GM23338 (cell line): ENCODE results near the gene ITGA2.

Source experiments
- CTCF ChIP-seq, 2 experiments: fragments of 200-600 bp in 1 of 2; sonication (generic) in 1 of 2; conservative IDR thresholded peaks; 2 replicates each; pipeline versions ENCODE4 v1.5.1 to v1.6.1; 2016 to 2017; ENCODE audit warnings: antibody characterized with exemption in 2 of 2, low read depth in 2 of 2, mild to moderate bottlenecking in 2 of 2, moderate library complexity in 1 of 2
- REST ChIP-seq: IDR thresholded peaks from one replicate; pipeline ENCODE4 v1.6.1; 2018; ENCODE audit warnings: antibody characterized with exemption; ENCODE audit not compliant: unreplicated experiment

GRCh38 chr5:52943808-52944207, 45.3 kb upstream of the ITGA2 start:
- TF ChIP-seq REST (no peak), CTCF (conservative IDR thresholded peaks at IDR 0.05; ENCODE audit: low read depth in 2 of 2) (no peak)
